Mesenchymal stem cell (in vitro differentiated cells and primary cell): ENCODE data around the gene CHKA.
A peak's percentile ranks its signal among the peaks of the same experiment; 100 is the strongest.

Experiments used
- DNase-seq: peaks from one replicate; pipeline ENCODE4 v3.0.0-alpha.2; 2013
- H2AFZ ChIP-seq: one replicate; pipeline ENCODE4 v1.6.1; 2013; ENCODE audit warnings: low read depth, mild to moderate bottlenecking, control low read depth, inconsistent platforms, low read length, moderate library complexity
- H2AK5ac ChIP-seq: 2 replicates; pipeline ENCODE4 v1.6.1; 2013; ENCODE audit warnings: low read length, moderate library complexity, mild to moderate bottlenecking, inconsistent platforms; ENCODE audit not compliant: severe bottlenecking
- H2BK120ac ChIP-seq: one replicate; pipeline ENCODE4 v1.6.1; 2013; ENCODE audit warnings: low read depth, mild to moderate bottlenecking, inconsistent platforms, low read length, moderate library complexity
- H2BK12ac ChIP-seq, 2 experiments: one replicate each; pipeline ENCODE4 v1.6.1; 2013; ENCODE audit warnings: inconsistent platforms in 2 of 2, low read length in 2 of 2, mild to moderate bottlenecking in 2 of 2, moderate library complexity in 2 of 2, control low read depth in 1 of 2
- H2BK15ac ChIP-seq: one replicate; pipeline ENCODE4 v1.6.1; 2013; ENCODE audit warnings: mild to moderate bottlenecking, low read depth, inconsistent platforms; ENCODE audit not compliant: poor library complexity, severe bottlenecking
- H2BK5ac ChIP-seq: 2 replicates; pipeline ENCODE4 v1.6.1; 2013; ENCODE audit warnings: low read depth, mild to moderate bottlenecking, low read length, control low read depth, inconsistent platforms; ENCODE audit not compliant: poor library complexity, severe bottlenecking
- H3K14ac ChIP-seq, 2 experiments: one replicate each; pipeline ENCODE4 v1.6.1; 2013; ENCODE audit warnings: inconsistent platforms in 2 of 2, low read length in 2 of 2, control low read depth in 1 of 2, mild to moderate bottlenecking in 1 of 2, moderate library complexity in 1 of 2
- H3K18ac ChIP-seq, 2 experiments: one replicate each; pipeline ENCODE4 v1.6.1; 2013; ENCODE audit warnings: inconsistent platforms in 2 of 2, low read length in 2 of 2, control low read depth in 1 of 2, low read depth in 1 of 2, mild to moderate bottlenecking in 1 of 2
- H3K23ac ChIP-seq, 2 experiments: one replicate each; pipeline ENCODE4 v1.6.1; 2013; ENCODE audit warnings: inconsistent platforms in 2 of 2, low read length in 2 of 2, mild to moderate bottlenecking in 2 of 2, moderate library complexity in 2 of 2, control low read depth in 1 of 2
- H3K27ac ChIP-seq: 2 replicates; pipeline ENCODE4 v1.5.1; 2013; ENCODE audit warnings: mild to moderate bottlenecking, moderate library complexity, low read length, control low read depth, inconsistent platforms; ENCODE audit not compliant: poor library complexity, severe bottlenecking
- H3K27me3 ChIP-seq, 2 experiments: 2 replicates each; pipeline versions ENCODE4 v1.6.1 to v1.7.0; 2013; ENCODE audit warnings: low read length in 2 of 2, mild to moderate bottlenecking in 2 of 2, moderate library complexity in 2 of 2, control low read depth in 1 of 2, inconsistent platforms in 1 of 2; ENCODE audit not compliant: control insufficient read depth in 1 of 2, insufficient read depth in 1 of 2
- H3K36me3 ChIP-seq, 2 experiments: 2 replicates each; pipeline versions ENCODE4 v1.6.1 to v1.7.0; 2013; ENCODE audit warnings: low read length in 2 of 2, control low read depth in 1 of 2, inconsistent platforms in 1 of 2, low read depth in 1 of 2, mild to moderate bottlenecking in 1 of 2; ENCODE audit not compliant: insufficient read depth in 2 of 2, control insufficient read depth in 1 of 2
- H3K4ac ChIP-seq, 2 experiments: one replicate each; pipeline ENCODE4 v1.6.1; 2013; ENCODE audit warnings: inconsistent platforms in 2 of 2, low read length in 2 of 2, mild to moderate bottlenecking in 2 of 2, moderate library complexity in 2 of 2, control low read depth in 1 of 2, low read depth in 1 of 2
- H3K4me1 ChIP-seq: 2 replicates; pipeline ENCODE4 v1.6.1; 2013; ENCODE audit warnings: low read depth, low read length, control low read depth; ENCODE audit not compliant: control insufficient read depth, insufficient read depth
- H3K4me2 ChIP-seq: 2 replicates; pipeline ENCODE4 v1.6.1; 2013; ENCODE audit warnings: low read length, mild to moderate bottlenecking, inconsistent platforms; ENCODE audit not compliant: poor library complexity, severe bottlenecking
- H3K4me3 ChIP-seq, 2 experiments: 2 replicates each; pipeline versions ENCODE4 v1.5.1 to v1.7.0; 2013; ENCODE audit warnings: low read length in 2 of 2, mild to moderate bottlenecking in 2 of 2, control low read depth in 1 of 2, low read depth in 1 of 2; ENCODE audit not compliant: insufficient read depth in 1 of 2
- H3K79me1 ChIP-seq: replicated peaks from 2 replicates; pipeline ENCODE4 v1.6.1; 2013; ENCODE audit warnings: mild to moderate bottlenecking, control low read depth, low read length, inconsistent platforms; ENCODE audit not compliant: poor library complexity, severe bottlenecking
- H3K9ac ChIP-seq: 2 replicates; pipeline ENCODE4 v1.7.0; 2013; ENCODE audit warnings: mild to moderate bottlenecking, low read length, moderate library complexity
- H3K9me3 ChIP-seq: 2 replicates; pipeline ENCODE4 v1.7.0; 2013; ENCODE audit warnings: mild to moderate bottlenecking, low read length; ENCODE audit not compliant: control insufficient read depth
- H4K8ac ChIP-seq: one replicate; pipeline ENCODE4 v1.6.1; 2013; ENCODE audit warnings: inconsistent platforms, mild to moderate bottlenecking, low read length, moderate library complexity
- H4K91ac ChIP-seq: one replicate; pipeline ENCODE4 v1.6.1; 2013; ENCODE audit warnings: mild to moderate bottlenecking, low read length, inconsistent platforms
- WGBS: methylation state at CpG from one replicate; pipeline ENCODE4 v1.1.7; 2013; ENCODE audit warnings: mixed read lengths; 5-methylcytosine and 5-hydroxymethylcytosine counted together

Gene CHKA

DNA sequence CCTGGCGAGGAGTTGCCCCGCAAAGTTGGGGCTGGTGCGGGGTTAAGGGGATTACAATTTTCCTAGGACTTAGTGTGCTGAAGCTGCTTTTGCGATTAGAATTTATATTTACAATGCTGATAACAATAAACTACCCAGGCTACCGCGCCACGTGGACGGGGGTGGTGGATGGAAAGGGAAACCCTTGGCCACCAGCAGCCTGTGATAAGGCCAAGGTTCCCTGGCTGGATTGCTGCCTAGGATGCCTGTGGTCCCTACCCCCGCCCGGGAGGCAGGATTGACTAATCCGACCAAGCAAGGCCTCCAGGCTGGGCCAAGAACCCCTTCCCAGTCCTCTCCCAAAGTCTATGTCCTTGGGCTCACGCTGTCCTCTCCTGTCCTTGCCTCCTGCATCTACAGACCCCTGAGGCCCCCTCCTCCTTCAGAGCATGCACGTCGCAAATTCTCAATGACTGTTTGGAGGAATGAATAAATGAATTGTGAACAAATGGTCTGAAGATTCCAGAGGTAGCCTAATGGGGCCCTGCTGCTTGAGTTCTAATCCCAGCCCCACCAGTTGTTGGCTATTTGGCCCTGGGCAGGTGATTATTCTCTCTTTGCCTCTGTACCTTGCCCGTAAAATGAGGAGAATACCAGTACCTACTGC lies 7.6 kb upstream of the CHKA start:
- Histone ChIP-seq H3K36me3 (no peaks in the 10 kb centered on the region), H3K4me3 (peak overlapping the region in 1 of 2 experiments; percentile 66), H3K23ac (no peak overlapping the region)

DNA sequence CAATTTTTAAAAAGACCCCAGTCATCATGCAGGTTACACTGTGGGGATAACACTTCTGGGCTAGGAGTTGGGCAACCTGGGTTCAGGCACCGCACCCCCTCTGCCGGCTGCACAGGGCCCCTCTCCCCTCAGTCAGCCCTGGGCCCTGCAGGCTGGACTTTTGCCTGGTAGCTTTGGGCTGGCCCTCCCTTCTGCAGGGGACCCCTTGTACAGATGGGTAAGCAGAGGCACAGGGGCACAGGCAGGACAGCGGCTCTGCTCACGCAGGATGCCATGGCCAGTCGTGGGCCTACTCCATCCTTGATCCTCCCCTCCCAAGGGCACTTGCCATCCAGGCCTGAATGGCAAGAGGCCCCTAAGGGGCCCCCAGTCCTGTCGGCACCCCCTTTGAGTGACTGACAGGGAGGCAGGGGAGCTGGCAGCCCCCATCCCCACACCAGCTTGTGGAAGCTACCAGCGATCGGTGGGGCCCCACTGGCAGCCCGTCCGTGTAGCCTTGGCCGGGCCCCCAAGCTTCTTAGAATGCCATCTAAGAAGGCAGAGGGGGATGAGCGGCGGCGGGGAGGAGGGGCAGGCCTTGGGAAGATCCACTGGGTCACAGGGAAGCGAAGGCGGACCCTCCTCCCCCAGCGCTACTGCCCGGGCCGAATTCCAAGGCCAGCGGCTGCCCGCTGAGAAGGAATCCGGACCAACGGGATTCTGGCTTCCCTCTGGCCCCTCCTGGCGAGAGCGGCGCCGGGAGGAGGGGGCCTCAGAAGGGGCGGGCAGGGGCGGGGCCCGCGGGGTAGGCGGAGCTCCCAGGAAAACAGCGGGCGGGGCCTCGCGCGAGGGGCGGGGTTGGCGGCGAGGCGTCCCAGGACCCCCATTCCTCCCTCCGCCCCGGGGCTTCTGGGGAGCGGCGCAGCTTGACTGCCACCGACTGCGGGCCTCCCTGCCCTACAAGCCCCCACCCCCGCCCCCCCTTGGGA lies 6.8 kb upstream of the CHKA start:
- no peaks in the 10 kb centered on the region for H3K79me1 ChIP-seq
- 15% methylated on average over 26 of the region's 48 CpGs for WGBS
- H3K27me3 ChIP-seq = no peaks in the 10 kb centered on the region
- H2AK5ac ChIP-seq = peak overlapping the region; percentile 97
- peak overlapping the region; percentile 79 for H4K91ac ChIP-seq
- peak overlapping the region in 1 of 2 experiments; percentile 81 for H2BK12ac ChIP-seq
- H2BK120ac ChIP-seq = peak overlapping the region; percentile 43
- H2AFZ ChIP-seq = no peak overlapping the region
- peak overlapping the region; percentile 86 for H2BK5ac ChIP-seq
- peak overlapping the region in 1 of 2 experiments; percentile 92 for H3K14ac ChIP-seq
- H4K8ac ChIP-seq = peak overlapping the region; percentile 91
- peak overlapping the region; percentile 77 to 95 for H3K18ac ChIP-seq
- peak overlapping the region; percentile 55 to 89 for H3K4ac ChIP-seq
- H3K27ac ChIP-seq = peak overlapping the region; percentile 31
- H2BK15ac ChIP-seq = peak overlapping the region; percentile 62
- H3K4me1 ChIP-seq = peaks cover 22% of the 10 kb centered on the region
- peak overlapping the region; percentile 54 for H3K9ac ChIP-seq
- peak; percentile 83 for DNase-seq
- H3K23ac ChIP-seq = no peak overlapping the region
- no peaks in the 10 kb centered on the region for H3K9me3 ChIP-seq
- peak overlapping the region; percentile 51 for H3K4me2 ChIP-seq
- H3K4me3 ChIP-seq = peak overlapping the region in 1 of 2 experiments; percentile 66
- H3K36me3 ChIP-seq = no peaks in the 10 kb centered on the region

More for the DNA sequence above, 7.6 kb upstream of the CHKA start:
- Histone ChIP-seq H3K9ac (peak overlapping the region; percentile 54), H3K4me1 (peaks cover 22% of the 10 kb centered on the region), H2AK5ac (peak overlapping the region; percentile 79), H3K9me3 (peaks cover 3% of the 10 kb centered on the region), H3K27me3 (no peaks in the 10 kb centered on the region), H2BK120ac (peak overlapping the region; percentile 43), H2BK12ac (peak overlapping the region; percentile 47 to 72), H4K8ac (peak overlapping the region; percentile 88), H2AFZ (peak overlapping the region; percentile 83), H4K91ac (peak overlapping the region; percentile 25), H3K4me2 (peak overlapping the region; percentile 51), H2BK15ac (peak overlapping the region; percentile 93), H3K27ac (peak overlapping the region; percentile 31), H3K18ac (peak overlapping the region; percentile 66 to 78), H3K79me1 (no peaks in the 10 kb centered on the region), H3K4ac (no peak overlapping the region), H2BK5ac (peak overlapping the region; percentile 46), H3K14ac (no peak overlapping the region)
- DNase-seq = peak; percentile 60
- 46% methylated on average over 10 of the region's 15 CpGs for WGBS

DNA sequence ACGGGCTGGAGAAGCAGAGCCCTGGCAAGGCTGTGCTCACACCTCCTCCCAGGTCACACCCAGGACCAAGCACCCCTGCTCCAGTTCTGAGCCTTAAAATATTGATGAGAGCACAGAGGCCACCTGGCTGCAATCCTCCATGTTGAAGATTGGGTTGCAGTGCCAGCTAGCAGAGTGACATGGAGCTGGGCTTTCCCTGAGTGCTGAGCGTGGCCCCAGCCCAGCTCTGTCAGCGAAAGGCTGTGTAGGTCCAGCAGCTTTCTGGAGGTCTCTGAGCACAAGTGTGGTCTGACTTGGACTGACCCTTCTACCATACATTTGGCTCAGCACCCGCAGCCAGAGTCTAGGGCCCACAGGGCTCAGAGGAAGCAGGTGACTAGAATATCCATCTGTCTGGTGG lies 4.0 kb upstream of the CHKA start:
- Histone ChIP-seq H3K18ac (no peak overlapping the region), H3K4me2 (no peak overlapping the region), H4K91ac (peak overlapping the region; percentile 70), H3K23ac (no peak overlapping the region), H3K27ac (no peak overlapping the region), H3K4me3 (no peak overlapping the region), H3K14ac (no peak overlapping the region), H2BK5ac (no peak overlapping the region), H3K27me3 (no peaks in the 10 kb centered on the region), H3K79me1 (peaks cover 4% of the 10 kb centered on the region), H3K9ac (no peak overlapping the region), H2BK15ac (peak overlapping the region; percentile 65), H3K4me1 (peaks cover 27% of the 10 kb centered on the region), H3K36me3 (no peaks in the 10 kb centered on the region), H4K8ac (no peak overlapping the region), H2AFZ (no peak overlapping the region), H2AK5ac (no peak overlapping the region), H2BK12ac (no peak overlapping the region), H3K9me3 (no peaks in the 10 kb centered on the region), H3K4ac (no peak overlapping the region), H2BK120ac (no peak overlapping the region)
- WGBS = 87% methylated on average over 4 of the region's 4 CpGs
- DNase-seq = no peak
